Measurements from ENCODE around the gene ALK. TPM values are rescaled to one million over a fixed set of nuclear protein-coding genes. Genes with fewer than 3 reads are reported as not detected.

Gene ALK
- total RNA-seq, 1 donor from 2014 or later: not detected

DNA sequence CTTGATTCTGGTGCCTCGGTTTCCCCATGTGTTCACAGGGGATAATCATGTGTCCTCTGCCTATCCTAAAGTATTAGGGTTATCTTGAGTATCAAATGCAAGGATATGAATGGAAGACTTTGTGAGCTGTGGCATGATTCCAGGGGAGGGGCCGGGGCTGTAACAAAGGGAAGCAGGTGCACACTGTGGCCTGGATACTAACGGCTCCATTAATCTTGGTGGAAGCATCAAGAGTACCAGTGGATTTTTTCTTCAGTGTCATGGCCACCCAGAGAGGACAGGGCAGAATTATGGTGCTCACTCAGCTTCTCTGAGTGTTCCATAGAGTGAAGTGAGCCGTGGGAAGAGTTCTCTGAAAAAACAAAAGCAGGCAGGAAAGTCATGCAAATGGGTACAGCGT lies 320.1 kb downstream of the ALK start:
- H3K27me3 ChIP-seq: no peaks in the 10 kb centered on the region
- no peak overlapping the region for H3K27ac ChIP-seq
- TF ChIP-seq, protein P1, sequence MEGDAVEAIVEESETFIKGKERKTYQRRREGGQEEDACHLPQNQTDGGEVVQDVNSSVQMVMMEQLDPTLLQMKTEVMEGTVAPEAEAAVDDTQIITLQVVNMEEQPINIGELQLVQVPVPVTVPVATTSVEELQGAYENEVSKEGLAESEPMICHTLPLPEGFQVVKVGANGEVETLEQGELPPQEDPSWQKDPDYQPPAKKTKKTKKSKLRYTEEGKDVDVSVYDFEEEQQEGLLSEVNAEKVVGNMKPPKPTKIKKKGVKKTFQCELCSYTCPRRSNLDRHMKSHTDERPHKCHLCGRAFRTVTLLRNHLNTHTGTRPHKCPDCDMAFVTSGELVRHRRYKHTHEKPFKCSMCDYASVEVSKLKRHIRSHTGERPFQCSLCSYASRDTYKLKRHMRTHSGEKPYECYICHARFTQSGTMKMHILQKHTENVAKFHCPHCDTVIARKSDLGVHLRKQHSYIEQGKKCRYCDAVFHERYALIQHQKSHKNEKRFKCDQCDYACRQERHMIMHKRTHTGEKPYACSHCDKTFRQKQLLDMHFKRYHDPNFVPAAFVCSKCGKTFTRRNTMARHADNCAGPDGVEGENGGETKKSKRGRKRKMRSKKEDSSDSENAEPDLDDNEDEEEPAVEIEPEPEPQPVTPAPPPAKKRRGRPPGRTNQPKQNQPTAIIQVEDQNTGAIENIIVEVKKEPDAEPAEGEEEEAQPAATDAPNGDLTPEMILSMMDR (IDR thresholded peaks at IDR 0.05): no peak
- H3K4me3 ChIP-seq: no peak overlapping the region
- H3K36me3 ChIP-seq: no peaks in the 10 kb centered on the region
- DNase-seq (ENCODE audit: low spot score in 2 of 2): no peak
- no peaks in the 10 kb centered on the region for H3K9me3 ChIP-seq
- H3K4me1 ChIP-seq: peaks cover 0 to 5% of the 10 kb centered on the region in 2 donors
- intact Hi-C loops (cut with DNase I): no loop called here

DNA sequence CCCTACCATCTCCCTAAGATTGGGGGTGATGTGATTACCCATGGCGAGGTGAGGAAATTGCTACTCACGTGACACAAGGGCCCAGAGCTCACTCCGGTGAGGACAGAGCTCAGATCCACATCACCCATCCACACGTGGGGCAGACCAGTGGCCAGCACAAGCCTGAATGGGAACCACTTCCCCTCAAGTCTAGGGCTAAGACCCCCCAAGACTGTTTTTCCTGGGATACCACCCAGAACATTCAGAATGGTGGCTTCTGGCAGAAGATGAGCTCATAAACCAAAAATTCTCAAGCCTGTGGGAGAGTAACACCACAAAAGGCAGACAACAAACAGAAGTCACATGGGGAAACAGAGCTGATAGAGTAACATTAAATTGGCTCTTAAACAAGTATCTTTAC lies 321.4 kb downstream of the ALK start:
- TF ChIP-seq, protein P1 (IDR thresholded peaks at IDR 0.05): no peak
- Histone ChIP-seq H3K4me3 (no peak overlapping the region), H3K27ac (no peak overlapping the region), H3K9me3 (no peaks in the 10 kb centered on the region), H3K27me3 (no peaks in the 10 kb centered on the region), H3K36me3 (no peaks in the 10 kb centered on the region), H3K4me1 (no peaks in the 10 kb centered on the region)
- DNase-seq (ENCODE audit: low spot score in 2 of 2): no peak
- intact Hi-C loops (cut with DNase I): no loop called here

DNA sequence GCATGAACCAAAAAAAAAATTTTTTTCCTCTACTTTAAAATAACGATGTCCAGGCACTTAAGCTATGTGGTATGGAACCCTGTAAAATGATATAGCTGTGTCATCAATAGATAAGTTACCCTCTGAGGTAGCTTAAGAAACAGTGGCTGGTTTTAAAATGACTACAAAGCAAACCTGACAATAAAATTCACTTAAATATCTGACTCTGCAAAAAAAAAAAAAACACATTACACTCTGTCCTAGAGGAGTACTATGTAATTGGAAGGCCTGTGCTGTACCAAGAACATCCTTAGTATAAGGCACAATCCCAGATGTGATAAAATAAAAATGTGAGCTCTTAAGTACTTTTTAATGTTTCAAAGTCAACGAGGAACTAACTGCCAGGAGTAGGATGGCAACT lies 322.4 kb downstream of the ALK start:
- intact Hi-C loops (cut with DNase I): no loop called here
- H3K27ac ChIP-seq: no peak overlapping the region
- no peaks in the 10 kb centered on the region for H3K4me1 ChIP-seq
- no peak for DNase-seq (ENCODE audit: low spot score in 2 of 2)
- no peak overlapping the region for H3K4me3 ChIP-seq
- no peaks in the 10 kb centered on the region for H3K27me3 ChIP-seq
- no peaks in the 10 kb centered on the region for H3K36me3 ChIP-seq
- no peaks in the 10 kb centered on the region for H3K9me3 ChIP-seq
- TF ChIP-seq, protein P1 (IDR thresholded peaks at IDR 0.05): no peak

DNA sequence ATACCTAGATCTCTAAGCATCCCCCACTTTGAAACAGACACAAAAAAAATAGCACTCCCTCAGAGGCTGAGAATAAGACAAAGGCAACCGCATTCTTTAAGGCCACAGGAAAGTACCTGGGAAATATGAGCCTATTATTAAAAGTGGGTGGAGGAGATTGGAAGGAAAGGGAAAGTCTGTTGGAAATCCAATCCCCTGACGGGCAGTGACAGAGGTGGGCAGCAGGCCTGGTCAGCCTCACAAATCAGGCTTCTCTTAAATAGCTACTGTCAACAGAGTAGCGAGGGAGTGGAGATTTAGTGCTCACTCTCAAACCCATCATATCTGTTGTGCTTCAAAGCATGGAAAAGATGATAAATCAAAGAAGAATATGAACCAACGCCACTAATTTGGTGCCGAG lies 324.4 kb downstream of the ALK start:
- intact Hi-C loops (cut with DNase I): no loop called here
- Histone ChIP-seq H3K9me3 (no peaks in the 10 kb centered on the region), H3K4me1 (no peaks in the 10 kb centered on the region), H3K27ac (no peak overlapping the region), H3K27me3 (no peaks in the 10 kb centered on the region), H3K4me3 (no peak overlapping the region), H3K36me3 (no peaks in the 10 kb centered on the region)
- TF ChIP-seq, protein P1 (IDR thresholded peaks at IDR 0.05): no peak
- no peak for DNase-seq (ENCODE audit: low spot score in 2 of 2)

DNA sequence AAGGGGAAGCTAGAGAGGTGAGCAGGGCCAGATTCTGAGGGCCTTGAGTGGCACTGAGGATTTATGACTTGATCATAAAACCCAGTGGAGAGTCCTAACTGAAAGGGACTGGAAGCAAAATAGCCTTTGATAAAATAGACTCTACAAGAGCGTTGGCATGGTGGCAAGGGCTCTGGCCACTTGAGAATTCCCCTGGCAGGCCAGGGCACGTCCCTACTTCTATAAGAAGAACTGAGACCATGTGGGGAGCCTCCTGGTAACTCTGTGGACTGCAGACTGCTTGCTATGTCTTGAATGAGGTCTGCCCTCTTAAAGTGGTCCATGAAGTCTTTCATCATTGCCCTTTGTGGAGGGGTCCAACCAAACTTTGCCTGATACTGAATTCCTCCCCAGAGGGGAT lies 324.8 kb downstream of the ALK start:
- intact Hi-C loops (cut with DNase I): no loop called here
- no peaks in the 10 kb centered on the region for H3K36me3 ChIP-seq
- no peak for DNase-seq (ENCODE audit: low spot score in 2 of 2)
- H3K9me3 ChIP-seq: no peaks in the 10 kb centered on the region
- TF ChIP-seq, protein P1 (IDR thresholded peaks at IDR 0.05): no peak
- no peak overlapping the region for H3K27ac ChIP-seq
- no peaks in the 10 kb centered on the region for H3K4me1 ChIP-seq
- no peak overlapping the region for H3K4me3 ChIP-seq
- no peaks in the 10 kb centered on the region for H3K27me3 ChIP-seq

DNA sequence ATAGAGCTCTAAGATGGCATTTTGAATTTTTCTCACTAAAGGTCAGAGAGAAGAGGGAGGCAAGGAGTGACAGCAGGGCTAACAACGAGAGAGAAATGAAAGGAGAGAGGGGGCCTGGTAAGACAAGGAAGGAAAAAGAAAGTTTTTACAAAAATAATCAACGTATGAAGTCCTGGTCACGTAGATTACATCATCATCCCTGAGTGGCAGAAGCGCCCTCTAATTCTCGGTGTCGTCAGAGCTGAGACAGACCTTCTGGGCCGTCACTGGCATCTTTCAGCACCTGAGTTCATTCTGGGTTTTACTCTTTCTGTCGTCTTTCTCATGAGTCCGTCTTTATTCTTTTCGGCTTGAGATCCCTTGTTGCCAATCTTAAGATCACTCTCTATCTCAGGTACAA lies 329.8 kb downstream of the ALK start:
- H3K36me3 ChIP-seq: no peaks in the 10 kb centered on the region
- intact Hi-C loops (cut with DNase I): no loop called here
- TF ChIP-seq, protein P1 (IDR thresholded peaks at IDR 0.05): no peak

More for the DNA sequence above, 329.8 kb downstream of the ALK start:
- H3K27me3 ChIP-seq: no peaks in the 10 kb centered on the region
- no peak for DNase-seq (ENCODE audit: low spot score in 2 of 2)
- H3K9me3 ChIP-seq: no peaks in the 10 kb centered on the region
- H3K4me1 ChIP-seq: no peaks in the 10 kb centered on the region
- H3K27ac ChIP-seq: no peak overlapping the region
- H3K4me3 ChIP-seq: no peak overlapping the region
